Endothelial cell of umbilical vein (primary cell): ENCODE measurements around the gene CLDN16. TPM values are rescaled to one million over a fixed set of nuclear protein-coding genes. Genes with fewer than 3 reads are reported as not detected.
A peak's percentile ranks its signal among the peaks of the same experiment; 100 is the strongest.

Source experiments
- BruUV-seq: library from RNA; stranded (reverse); fragments of 400-500 nt; replicated peaks from 2 replicates; lab custom pipeline; 2021; lab: Mats Ljungman, UMichigan
- CTCF ChIA-PET: fragments of 300-600, 350-600 bp; sonication (Branson Sonifier 250); formaldehyde crosslinking; loops from one replicate; lab custom pipeline; 2021; ENCODE audit warnings: antibody characterized with exemption, inconsistent platforms; lab: Charles Lee
- POLR2A ChIA-PET: fragments of 300-600, 350-600 bp; sonication (Branson Sonifier 250); formaldehyde crosslinking; loops from one replicate; lab custom pipeline; 2021; ENCODE audit warnings: antibody characterized with exemption, inconsistent platforms; lab: Charles Lee
- DNase-seq: peaks from one replicate; pipeline ENCODE4 v3.0.0-alpha.2; 2011; ENCODE audit warnings: low read depth, low spot score
- FAIRE-seq: peaks from 2 replicates; lab custom pipeline; 2011; peaks lifted over from hg19 to GRCh38; lab: Jason Lieb, UNC
- H2AFZ ChIP-seq: 2 replicates; pipeline ENCODE4 v1.6.0; 2012; ENCODE audit warnings: low read depth, low read length, control low read depth, inconsistent platforms
- H3K27ac ChIP-seq: 2 replicates; pipeline ENCODE4 v1.5.1; 2011; ENCODE audit warnings: low read depth, mild to moderate bottlenecking, control low read depth, low read length, moderate library complexity; ENCODE audit not compliant: insufficient read depth
- H3K27me3 ChIP-seq, 2 experiments: 2 replicates each; pipeline versions ENCODE4 v1.6.0 to v1.6.1; 2011; ENCODE audit warnings: low read length in 2 of 2, mixed read lengths in 1 of 2; ENCODE audit not compliant: control insufficient read depth in 2 of 2, insufficient read depth in 2 of 2
- H3K36me3 ChIP-seq, 2 experiments: 2 replicates in 1 of 2; 3 replicates in 1 of 2; pipeline ENCODE4 v1.5.1; 2011; ENCODE audit warnings: low read length in 2 of 2, mild to moderate bottlenecking in 1 of 2, moderate library complexity in 1 of 2; ENCODE audit not compliant: control insufficient read depth in 2 of 2, insufficient read depth in 2 of 2; ENCODE audit errors: extremely low read depth in 1 of 2
- H3K4me1 ChIP-seq: 3 replicates; pipeline ENCODE4 v1.5.1; 2011; ENCODE audit warnings: mild to moderate bottlenecking, low read length; ENCODE audit not compliant: control insufficient read depth, insufficient read depth; ENCODE audit errors: extremely low read depth
- H3K4me2 ChIP-seq: 2 replicates; pipeline ENCODE4 v1.6.1; 2011; ENCODE audit warnings: low read length, control low read depth, mixed read lengths; ENCODE audit not compliant: insufficient read depth
- H3K4me3 ChIP-seq, 3 experiments: fragments of 200-600 bp in 1 of 3; sonication (generic), shearing (Covaris generic) in 1 of 3; replicated peaks in 1 of 3; 2 replicates each; pipeline ENCODE4 v1.5.1; 2011 to 2016; ENCODE audit warnings: control low read depth in 3 of 3, low read length in 3 of 3, mild to moderate bottlenecking in 2 of 3, inconsistent platforms in 1 of 3, low read depth in 1 of 3, moderate library complexity in 1 of 3; ENCODE audit not compliant: insufficient read depth in 1 of 3
- H3K79me2 ChIP-seq: 2 replicates; pipeline ENCODE4 v1.6.0; 2012; ENCODE audit warnings: low read length, inconsistent platforms; ENCODE audit not compliant: control insufficient read depth, insufficient read depth
- H3K9ac ChIP-seq: replicated peaks from 2 replicates; pipeline ENCODE3; 2011; ENCODE audit warnings: low read length, control low read depth; ENCODE audit not compliant: insufficient read depth; ENCODE audit errors: extremely low read depth
- H3K9me1 ChIP-seq: replicated peaks from 3 replicates; pipeline ENCODE4 v1.6.0; 2011; ENCODE audit warnings: mild to moderate bottlenecking, low read length; ENCODE audit not compliant: control insufficient read depth, insufficient read depth; ENCODE audit errors: extremely low read depth
- H3K9me3 ChIP-seq: replicated peaks from 2 replicates; pipeline ENCODE4 v1.5.1; 2012; ENCODE audit warnings: low read length, inconsistent platforms; ENCODE audit not compliant: control insufficient read depth, insufficient read depth
- H4K20me1 ChIP-seq: replicated peaks from 2 replicates; pipeline ENCODE3; 2011; ENCODE audit warnings: mild to moderate bottlenecking, low read length; ENCODE audit not compliant: control insufficient read depth, insufficient read depth; ENCODE audit errors: extremely low read depth
- EZH2 ChIP-seq: IDR thresholded peaks from 2 replicates; pipeline ENCODE4 v1.6.1; 2012; ENCODE audit warnings: borderline replicate concordance, low read depth, mild to moderate bottlenecking, moderate library complexity, low read length, inconsistent platforms; ENCODE audit not compliant: severe bottlenecking
- FOS ChIP-seq: IDR thresholded peaks from 2 replicates; pipeline ENCODE4 v1.6.1; 2011; ENCODE audit warnings: mild to moderate bottlenecking, low read length, moderate library complexity, borderline replicate concordance; ENCODE audit not compliant: insufficient read depth
- GATA2 ChIP-seq: IDR thresholded peaks from 2 replicates; pipeline ENCODE4 v1.7.0; 2011; ENCODE audit warnings: low read depth, mild to moderate bottlenecking, moderate library complexity, mixed read lengths, low read length; ENCODE audit not compliant: insufficient read length, insufficient read depth
- JUN ChIP-seq: IDR thresholded peaks from 2 replicates; pipeline ENCODE4 v1.6.1; 2011; ENCODE audit warnings: borderline replicate concordance, low read depth; ENCODE audit not compliant: insufficient read length, insufficient read depth
- MYC ChIP-seq: IDR thresholded peaks from one replicate; pipeline ENCODE4 v1.6.1; 2011; ENCODE audit warnings: mild to moderate bottlenecking, low read depth, low read length
- POLR2A ChIP-seq: IDR thresholded peaks from 2 replicates; pipeline ENCODE4 v1.6.1; 2012; ENCODE audit warnings: low read depth, mild to moderate bottlenecking, control low read depth, low read length
- POLR2AphosphoS5 ChIP-seq: IDR thresholded peaks from 2 replicates; pipeline ENCODE4 v1.6.1; 2012; ENCODE audit warnings: low read depth, mild to moderate bottlenecking, control low read depth, low read length, moderate library complexity; ENCODE audit not compliant: insufficient read depth
- dilution Hi-C: fragments of 300-500 bp; cut with MboI; formaldehyde crosslinking; loops from one replicate; pipeline ENCODE4 v1.15.0; 2019; ENCODE audit warnings: low sequenced_read_pairs; ENCODE audit not compliant: extremely low pct_ligation_motif_present
- intact Hi-C: fragments of 100-400 bp; cut with micrococcal nuclease; formaldehyde crosslinking; loops from one replicate; pipeline ENCODE4 v1.10.0; 2022
- polyA plus RNA-seq, 4 experiments: library from polyadenylated mRNA; depleted of rRNA in 3 of 4; stranded (reverse) in 3 of 4; unstranded in 1 of 4; fragments of >200 nt; gene quantifications; 2 replicates each; pipeline versions ENCODE4 v1.2.1 to v1.2.3, GENCODE V29; 2011 to 2012; ENCODE audit warnings: missing spikeins in 1 of 4
- total RNA-seq: library from RNA; stranded (reverse); gene quantifications from 2 replicates; pipeline ENCODE4 v1.2.3, GENCODE V29; 2021
- TF ChIP-seq, protein P1 (sequence below): IDR thresholded peaks from 2 replicates; pipeline ENCODE4 v1.6.1; 2011; ENCODE audit not compliant: insufficient read depth, insufficient read length
- TF ChIP-seq, protein P2 (sequence below), 2 donors: IDR thresholded peaks; 1 replicate in 1 of 2; 2 replicates in 1 of 2; pipeline ENCODE4 v1.5.1; 2011; ENCODE audit warnings: low read length in 2 of 2, mild to moderate bottlenecking in 2 of 2, moderate library complexity in 2 of 2, control low read depth in 1 of 2, inconsistent platforms in 1 of 2, low read depth in 1 of 2; ENCODE audit not compliant: insufficient read depth in 1 of 2; ENCODE audit errors: extremely low read depth in 1 of 2

CLDN16 gene
- total and polyA plus RNA-seq, 2 donors (not counting 3 experiments of a cell fraction or from before 2014, with no cell fraction given) = 0.01 TPM; not detected in 1

DNA sequence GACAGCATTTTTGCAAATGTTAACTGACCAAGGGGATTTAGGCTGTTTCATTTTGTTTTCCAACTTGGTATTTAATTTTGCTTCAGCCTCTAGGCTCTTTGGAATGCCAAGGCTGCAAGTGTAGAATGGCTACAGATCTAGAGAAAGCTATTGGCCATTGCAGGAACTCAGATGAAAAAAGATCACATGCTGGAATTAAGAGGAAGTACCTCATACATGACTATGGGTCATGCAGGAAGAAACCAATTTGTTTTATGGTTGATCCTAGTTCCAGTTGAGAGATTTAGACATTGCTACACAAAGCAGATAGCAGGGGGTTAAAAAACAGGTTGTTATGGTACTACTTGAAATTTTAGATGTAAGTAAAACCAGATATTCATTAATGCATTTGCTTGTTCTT is 12.7 kb upstream of the CLDN16 start:
- H3K9ac ChIP-seq = no peak overlapping the region
- dilution Hi-C loops (no loop called here), intact Hi-C loops (no loop called here)
- H3K9me3 ChIP-seq = no peaks in the 10 kb centered on the region
- TF ChIP-seq FOS (peak; percentile 6), EZH2 (no peak), JUN (no peak)
- H3K4me2 ChIP-seq = no peak overlapping the region
- ChIA-PET CTCF (no interaction called here), POLR2A (no interaction called here)
- H3K27me3 ChIP-seq = no peaks in the 10 kb centered on the region
- no peak for FAIRE-seq
- no peaks in the 10 kb centered on the region for H3K4me1 ChIP-seq
- no peaks in the 10 kb centered on the region for H3K9me1 ChIP-seq
- no peaks in the 10 kb centered on the region for H3K36me3 ChIP-seq
- no peaks in the 10 kb centered on the region for H4K20me1 ChIP-seq
- no peak overlapping the region for H2AFZ ChIP-seq
- H3K79me2 ChIP-seq = no peaks in the 10 kb centered on the region
- no peak overlapping the region for H3K27ac ChIP-seq
- no peak for DNase-seq
- no TSS peak for BruUV-seq
- no peak overlapping the region for H3K4me3 ChIP-seq

DNA sequence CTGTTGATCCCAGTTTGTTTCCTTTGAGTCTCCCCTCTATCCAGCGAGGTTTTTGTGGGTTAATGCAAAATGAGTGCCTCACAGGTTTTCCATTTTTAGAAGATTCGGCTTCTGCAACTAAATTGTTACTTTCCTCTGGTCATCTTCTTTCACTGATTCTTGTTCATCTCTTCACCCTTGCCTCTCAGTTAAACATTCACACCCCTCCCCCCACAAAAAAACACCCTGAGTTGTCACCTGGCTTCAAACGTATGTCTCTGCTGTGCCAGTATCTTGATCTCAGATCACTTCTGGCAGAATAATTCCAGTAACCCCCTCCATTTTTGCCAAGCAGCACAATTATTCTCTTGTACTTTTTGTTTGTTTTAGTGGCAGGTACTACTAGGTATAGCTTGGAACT is 12.3 kb upstream of the CLDN16 start:
- ChIA-PET CTCF (no interaction called here), POLR2A (no interaction called here)
- H3K4me2 ChIP-seq = no peak overlapping the region
- H3K9me3 ChIP-seq = no peaks in the 10 kb centered on the region
- FAIRE-seq (no peak), DNase-seq (no peak)
- intact Hi-C loops = no loop called here
- dilution Hi-C loops = no loop called here
- no peak overlapping the region for H2AFZ ChIP-seq
- no peaks in the 10 kb centered on the region for H4K20me1 ChIP-seq
- TF ChIP-seq EZH2 = no peak
- no peak for TF ChIP-seq GATA2
- TF ChIP-seq, protein P1, sequence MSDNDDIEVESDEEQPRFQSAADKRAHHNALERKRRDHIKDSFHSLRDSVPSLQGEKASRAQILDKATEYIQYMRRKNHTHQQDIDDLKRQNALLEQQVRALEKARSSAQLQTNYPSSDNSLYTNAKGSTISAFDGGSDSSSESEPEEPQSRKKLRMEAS = no peak
- TF ChIP-seq POLR2A = no peak
- TF ChIP-seq JUN = no peak
- TF ChIP-seq, protein P2, sequence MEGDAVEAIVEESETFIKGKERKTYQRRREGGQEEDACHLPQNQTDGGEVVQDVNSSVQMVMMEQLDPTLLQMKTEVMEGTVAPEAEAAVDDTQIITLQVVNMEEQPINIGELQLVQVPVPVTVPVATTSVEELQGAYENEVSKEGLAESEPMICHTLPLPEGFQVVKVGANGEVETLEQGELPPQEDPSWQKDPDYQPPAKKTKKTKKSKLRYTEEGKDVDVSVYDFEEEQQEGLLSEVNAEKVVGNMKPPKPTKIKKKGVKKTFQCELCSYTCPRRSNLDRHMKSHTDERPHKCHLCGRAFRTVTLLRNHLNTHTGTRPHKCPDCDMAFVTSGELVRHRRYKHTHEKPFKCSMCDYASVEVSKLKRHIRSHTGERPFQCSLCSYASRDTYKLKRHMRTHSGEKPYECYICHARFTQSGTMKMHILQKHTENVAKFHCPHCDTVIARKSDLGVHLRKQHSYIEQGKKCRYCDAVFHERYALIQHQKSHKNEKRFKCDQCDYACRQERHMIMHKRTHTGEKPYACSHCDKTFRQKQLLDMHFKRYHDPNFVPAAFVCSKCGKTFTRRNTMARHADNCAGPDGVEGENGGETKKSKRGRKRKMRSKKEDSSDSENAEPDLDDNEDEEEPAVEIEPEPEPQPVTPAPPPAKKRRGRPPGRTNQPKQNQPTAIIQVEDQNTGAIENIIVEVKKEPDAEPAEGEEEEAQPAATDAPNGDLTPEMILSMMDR (IDR thresholded peaks at IDR 0.05; ENCODE audit: extremely low read depth in 1 of 2, insufficient read depth in 1 of 2, low read depth in 1 of 2, low read length in 2 of 2) = no peak
- no peak for TF ChIP-seq MYC
- no peak for TF ChIP-seq POLR2AphosphoS5
- TF ChIP-seq FOS = no peak
- no peak overlapping the region for H3K9ac ChIP-seq
- no peak overlapping the region for H3K27ac ChIP-seq
- H3K4me1 ChIP-seq = no peaks in the 10 kb centered on the region
- H3K79me2 ChIP-seq = no peaks in the 10 kb centered on the region
- no peaks in the 10 kb centered on the region for H3K27me3 ChIP-seq
- no peak overlapping the region for H3K4me3 ChIP-seq
- no peaks in the 10 kb centered on the region for H3K36me3 ChIP-seq
- BruUV-seq = no TSS peak
- no peaks in the 10 kb centered on the region for H3K9me1 ChIP-seq
